ENCODE data around the gene PKP3.

PKP3 gene

GRCh38 chr11:350723-351255 lies 43.2 kb upstream of the PKP3 start:
- Histone ChIP-seq H3K4me3 (ENCODE audit: insufficient read depth, low read length, poor library complexity, severe bottlenecking) (no peak overlapping the region), H3K9ac (ENCODE audit: low read length) (no peak overlapping the region), H3K9me3 (ENCODE audit: insufficient read depth, low read length) (no peaks in the 10 kb centered on the region), H3F3A (ENCODE audit: insufficient read depth) (peaks cover 16% of the 10 kb centered on the region), H3K9me2 (replicated peaks; ENCODE audit: insufficient read depth, low read length) (no peaks in the 10 kb centered on the region), H2AFZ (ENCODE audit: low read depth, low read length, severe bottlenecking) (no peak overlapping the region), H3K27me3 (ENCODE audit: low read length) (no peaks in the 10 kb centered on the region), H3K79me2 (ENCODE audit: insufficient read depth, low read length) (no peaks in the 10 kb centered on the region), H3K36me3 (ENCODE audit: low read length) (no peaks in the 10 kb centered on the region), H3K4me2 (ENCODE audit: low read depth, low read length, poor library complexity, severe bottlenecking) (no peak overlapping the region), H4K20me1 (ENCODE audit: low read depth, low read length) (no peaks in the 10 kb centered on the region), H3K27ac (ENCODE audit: low read depth, low read length) (no peak overlapping the region)
- TF ChIP-seq, protein P1, sequence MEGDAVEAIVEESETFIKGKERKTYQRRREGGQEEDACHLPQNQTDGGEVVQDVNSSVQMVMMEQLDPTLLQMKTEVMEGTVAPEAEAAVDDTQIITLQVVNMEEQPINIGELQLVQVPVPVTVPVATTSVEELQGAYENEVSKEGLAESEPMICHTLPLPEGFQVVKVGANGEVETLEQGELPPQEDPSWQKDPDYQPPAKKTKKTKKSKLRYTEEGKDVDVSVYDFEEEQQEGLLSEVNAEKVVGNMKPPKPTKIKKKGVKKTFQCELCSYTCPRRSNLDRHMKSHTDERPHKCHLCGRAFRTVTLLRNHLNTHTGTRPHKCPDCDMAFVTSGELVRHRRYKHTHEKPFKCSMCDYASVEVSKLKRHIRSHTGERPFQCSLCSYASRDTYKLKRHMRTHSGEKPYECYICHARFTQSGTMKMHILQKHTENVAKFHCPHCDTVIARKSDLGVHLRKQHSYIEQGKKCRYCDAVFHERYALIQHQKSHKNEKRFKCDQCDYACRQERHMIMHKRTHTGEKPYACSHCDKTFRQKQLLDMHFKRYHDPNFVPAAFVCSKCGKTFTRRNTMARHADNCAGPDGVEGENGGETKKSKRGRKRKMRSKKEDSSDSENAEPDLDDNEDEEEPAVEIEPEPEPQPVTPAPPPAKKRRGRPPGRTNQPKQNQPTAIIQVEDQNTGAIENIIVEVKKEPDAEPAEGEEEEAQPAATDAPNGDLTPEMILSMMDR (IDR thresholded peaks at IDR 0.05; ENCODE audit: insufficient read depth, low read length, poor library complexity, severe bottlenecking): no peak
- TF ChIP-seq EZH2phosphoT487 (conservative IDR thresholded peaks at IDR 0.05; ENCODE audit: low read length): no peak

GRCh38 chr11:351411-351810 lies 42.6 kb upstream of the PKP3 start:
- Histone ChIP-seq H3K27me3 (ENCODE audit: low read length) (no peaks in the 10 kb centered on the region), H3K4me2 (ENCODE audit: low read depth, low read length, poor library complexity, severe bottlenecking) (no peak overlapping the region), H3K27ac (ENCODE audit: low read depth, low read length) (no peak overlapping the region), H3K4me3 (ENCODE audit: insufficient read depth, low read length, poor library complexity, severe bottlenecking) (no peak overlapping the region), H4K20me1 (ENCODE audit: low read depth, low read length) (no peaks in the 10 kb centered on the region), H3K9me3 (ENCODE audit: insufficient read depth, low read length) (peaks cover under 1% of the 10 kb centered on the region; the same call in 1 of the 2 replicates), H2AFZ (ENCODE audit: low read depth, low read length, severe bottlenecking) (no peak overlapping the region), H3K36me3 (ENCODE audit: low read length) (no peaks in the 10 kb centered on the region), H3K9me2 (replicated peaks; ENCODE audit: insufficient read depth, low read length) (no peaks in the 10 kb centered on the region), H3F3A (ENCODE audit: insufficient read depth) (peaks cover 16% of the 10 kb centered on the region), H3K9ac (ENCODE audit: low read length) (no peak overlapping the region), H3K79me2 (ENCODE audit: insufficient read depth, low read length) (no peaks in the 10 kb centered on the region)
- TF ChIP-seq EZH2phosphoT487 (conservative IDR thresholded peaks at IDR 0.05; ENCODE audit: low read length): no peak
- TF ChIP-seq, protein P1 (IDR thresholded peaks at IDR 0.05; ENCODE audit: insufficient read depth, low read length, poor library complexity, severe bottlenecking): no peak

GRCh38 chr11:352456-353031 lies 41.5 kb upstream of the PKP3 start:
- Histone ChIP-seq H2AFZ (ENCODE audit: low read depth, low read length, severe bottlenecking) (no peak overlapping the region), H3K27me3 (ENCODE audit: low read length) (no peaks in the 10 kb centered on the region), H3K36me3 (ENCODE audit: low read length) (no peaks in the 10 kb centered on the region), H3K79me2 (ENCODE audit: insufficient read depth, low read length) (no peaks in the 10 kb centered on the region), H3F3A (ENCODE audit: insufficient read depth) (peaks cover 16% of the 10 kb centered on the region), H3K9me2 (replicated peaks; ENCODE audit: insufficient read depth, low read length) (no peaks in the 10 kb centered on the region), H3K9me3 (ENCODE audit: insufficient read depth, low read length) (peaks cover 4% of the 10 kb centered on the region; the same call in 1 of the 2 replicates), H3K4me2 (ENCODE audit: low read depth, low read length, poor library complexity, severe bottlenecking) (no peak overlapping the region), H4K20me1 (ENCODE audit: low read depth, low read length) (no peaks in the 10 kb centered on the region), H3K9ac (ENCODE audit: low read length) (no peak overlapping the region), H3K4me3 (ENCODE audit: insufficient read depth, low read length, poor library complexity, severe bottlenecking) (no peak overlapping the region), H3K27ac (ENCODE audit: low read depth, low read length) (no peak overlapping the region)
- TF ChIP-seq, protein P1 (IDR thresholded peaks at IDR 0.05; ENCODE audit: insufficient read depth, low read length, poor library complexity, severe bottlenecking): no peak
- TF ChIP-seq EZH2phosphoT487 (conservative IDR thresholded peaks at IDR 0.05; ENCODE audit: low read length): no peak

Data from SU-DHL-6 (cell line).